Suprapubic skin (tissue), 4 donors: ENCODE results near the gene NPB. TPM values are rescaled to one million over a fixed set of nuclear protein-coding genes. Genes with fewer than 3 reads are reported as not detected.

ENCODE experiments used
- DNase-seq, 2 donors: peaks; one replicate each; pipeline ENCODE4 v3.0.0-alpha.2; 2019; ENCODE audit warnings: low spot score in 2 of 2
- H3K27ac ChIP-seq: fragments of 200-600 bp; sonication (generic); one replicate; pipeline ENCODE4 v1.5.1; 2019
- H3K27me3 ChIP-seq: fragments of 200-600 bp; sonication (generic); one replicate; pipeline ENCODE4 v1.5.1; 2019
- H3K36me3 ChIP-seq: fragments of 200-600 bp; sonication (generic); one replicate; pipeline ENCODE4 v1.5.1; 2019
- H3K4me1 ChIP-seq: fragments of 200-600 bp; sonication (generic); one replicate; pipeline ENCODE4 v1.5.1; 2019
- H3K4me3 ChIP-seq: fragments of 200-600 bp; sonication (generic); one replicate; pipeline ENCODE4 v1.5.1; 2019; ENCODE audit warnings: mild to moderate bottlenecking
- H3K9me3 ChIP-seq: fragments of 200-600 bp; sonication (generic); one replicate; pipeline ENCODE4 v1.5.1; 2019
- EP300 ChIP-seq: sonication (generic); formaldehyde crosslinking; IDR thresholded peaks from one replicate; pipeline ENCODE4 v1.6.1; 2017; ENCODE audit warnings: antibody characterized with exemption
- POLR2A ChIP-seq, 2 donors: fragments of 450-650 bp; IDR thresholded peaks; one replicate each; pipeline ENCODE4 v1.6.1; 2017; ENCODE audit warnings: antibody characterized with exemption in 2 of 2, mild to moderate bottlenecking in 2 of 2, moderate library complexity in 2 of 2
- POLR2AphosphoS5 ChIP-seq, 3 donors: sonication (generic); formaldehyde crosslinking; IDR thresholded peaks; one replicate each; pipeline ENCODE4 v1.6.1; 2017; ENCODE audit warnings: antibody characterized with exemption in 3 of 3
- WGBS: methylation state at CpG from one replicate; pipeline ENCODE4 v1.1.5; 2018; 5-methylcytosine and 5-hydroxymethylcytosine counted together
- total RNA-seq, 4 donors: library from RNA; depleted of rRNA; stranded (reverse); fragments of >200 nt; gene quantifications; one replicate each; pipeline ENCODE4 v1.1.0, GENCODE V29; 2016
- TF ChIP-seq, protein P1 (sequence below), 2 donors: fragments of 200-600 bp in 1 of 2; fragments of 450-650 bp in 1 of 2; sonication (generic) in 1 of 2; IDR thresholded peaks; one replicate each; pipeline ENCODE4 v1.5.1; 2016 to 2019; ENCODE audit warnings: antibody characterized with exemption in 2 of 2, mild to moderate bottlenecking in 1 of 2, moderate library complexity in 1 of 2

The NPB gene
- total RNA-seq, 4 donors from 2014 or later: 0.40 TPM; not detected in 3

DNA sequence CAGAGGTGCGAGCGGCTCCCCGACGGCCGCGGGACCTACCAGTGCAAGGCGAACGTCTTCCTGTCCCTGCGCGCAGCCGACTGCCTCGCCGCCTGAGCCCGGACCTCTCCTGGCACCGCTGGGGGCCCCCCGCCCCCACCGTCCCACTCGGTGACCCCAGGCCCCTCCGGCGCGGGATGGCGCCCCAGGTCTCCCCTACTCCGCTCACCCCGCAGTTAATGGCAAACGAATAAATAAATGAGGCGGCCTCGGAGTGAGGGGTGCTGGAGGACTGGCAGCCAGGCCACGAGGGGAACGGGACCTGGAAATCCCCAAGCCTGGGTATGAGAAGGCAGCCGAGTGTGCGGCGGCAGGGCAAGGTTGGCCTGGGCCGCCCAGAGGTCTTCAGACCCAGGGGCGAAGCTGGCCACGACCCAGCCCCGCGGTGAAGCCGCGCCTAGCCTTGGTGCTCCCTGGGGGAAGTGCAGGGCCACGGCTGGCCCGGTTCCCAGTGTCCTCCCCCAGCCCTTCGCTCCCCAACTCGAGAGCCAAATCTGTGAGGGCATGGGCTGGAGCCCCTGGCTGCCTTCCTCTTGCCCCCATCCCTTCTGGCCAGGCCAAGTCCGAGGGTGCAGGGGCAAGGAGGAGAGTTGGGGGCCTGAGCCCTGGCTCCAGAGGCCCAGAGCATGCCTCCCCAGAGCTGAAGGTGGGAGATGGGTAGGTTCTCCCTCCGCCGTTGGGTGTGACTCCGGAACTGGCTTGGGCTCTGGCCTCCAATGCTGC lies 796 bp downstream of the NPB start:
- no peak for DNase-seq
- peaks cover 17% of the 10 kb centered on the region for H3K4me1 ChIP-seq
- TF ChIP-seq POLR2A (IDR thresholded peaks at IDR 0.05): no peak
- no peak for TF ChIP-seq POLR2AphosphoS5 (IDR thresholded peaks at IDR 0.05)
- TF ChIP-seq, protein P1, sequence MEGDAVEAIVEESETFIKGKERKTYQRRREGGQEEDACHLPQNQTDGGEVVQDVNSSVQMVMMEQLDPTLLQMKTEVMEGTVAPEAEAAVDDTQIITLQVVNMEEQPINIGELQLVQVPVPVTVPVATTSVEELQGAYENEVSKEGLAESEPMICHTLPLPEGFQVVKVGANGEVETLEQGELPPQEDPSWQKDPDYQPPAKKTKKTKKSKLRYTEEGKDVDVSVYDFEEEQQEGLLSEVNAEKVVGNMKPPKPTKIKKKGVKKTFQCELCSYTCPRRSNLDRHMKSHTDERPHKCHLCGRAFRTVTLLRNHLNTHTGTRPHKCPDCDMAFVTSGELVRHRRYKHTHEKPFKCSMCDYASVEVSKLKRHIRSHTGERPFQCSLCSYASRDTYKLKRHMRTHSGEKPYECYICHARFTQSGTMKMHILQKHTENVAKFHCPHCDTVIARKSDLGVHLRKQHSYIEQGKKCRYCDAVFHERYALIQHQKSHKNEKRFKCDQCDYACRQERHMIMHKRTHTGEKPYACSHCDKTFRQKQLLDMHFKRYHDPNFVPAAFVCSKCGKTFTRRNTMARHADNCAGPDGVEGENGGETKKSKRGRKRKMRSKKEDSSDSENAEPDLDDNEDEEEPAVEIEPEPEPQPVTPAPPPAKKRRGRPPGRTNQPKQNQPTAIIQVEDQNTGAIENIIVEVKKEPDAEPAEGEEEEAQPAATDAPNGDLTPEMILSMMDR (IDR thresholded peaks at IDR 0.05): no peak
- no peak for TF ChIP-seq EP300
- no peaks in the 10 kb centered on the region for H3K9me3 ChIP-seq
- H3K4me3 ChIP-seq: peak overlapping the region; percentile 54
- WGBS: 47% methylated on average over 21 of the region's 47 CpGs
- no peak overlapping the region for H3K27ac ChIP-seq
- peaks cover 56% of the 10 kb centered on the region for H3K36me3 ChIP-seq
- no peaks in the 10 kb centered on the region for H3K27me3 ChIP-seq

DNA sequence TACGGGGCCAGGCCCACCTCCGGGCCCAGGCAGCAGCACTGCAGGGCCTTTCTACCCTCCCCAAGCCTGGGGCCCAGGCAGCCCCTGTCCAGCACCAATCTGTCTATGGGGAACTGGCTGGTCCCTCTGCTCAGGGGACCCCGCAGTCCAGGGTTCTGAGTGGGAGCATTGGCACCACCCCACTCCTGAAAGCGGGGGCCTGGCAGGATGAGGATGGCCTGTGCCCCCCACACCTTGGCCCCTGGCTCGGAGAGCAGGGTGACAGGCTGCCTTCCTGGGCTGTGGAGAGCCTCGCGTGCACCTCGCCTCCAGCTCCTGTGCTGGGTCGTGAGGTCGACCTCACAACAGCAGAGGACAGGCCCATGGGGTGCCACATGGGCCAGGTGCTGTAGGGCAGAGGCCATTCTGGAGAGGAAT lies 1.4 kb downstream of the NPB start:
- 95% methylated on average over 4 of the region's 10 CpGs for WGBS
- H3K27me3 ChIP-seq: no peaks in the 10 kb centered on the region
- no peak overlapping the region for H3K27ac ChIP-seq
- DNase-seq: no peak
- peaks cover 51% of the 10 kb centered on the region for H3K36me3 ChIP-seq
- peaks cover 17% of the 10 kb centered on the region for H3K4me1 ChIP-seq
- no peaks in the 10 kb centered on the region for H3K9me3 ChIP-seq
- H3K4me3 ChIP-seq: no peak overlapping the region
- TF ChIP-seq POLR2A (IDR thresholded peaks at IDR 0.05): no peak
- no peak for TF ChIP-seq EP300
- TF ChIP-seq, protein P1 (IDR thresholded peaks at IDR 0.05): no peak
- TF ChIP-seq POLR2AphosphoS5 (IDR thresholded peaks at IDR 0.05): no peak

DNA sequence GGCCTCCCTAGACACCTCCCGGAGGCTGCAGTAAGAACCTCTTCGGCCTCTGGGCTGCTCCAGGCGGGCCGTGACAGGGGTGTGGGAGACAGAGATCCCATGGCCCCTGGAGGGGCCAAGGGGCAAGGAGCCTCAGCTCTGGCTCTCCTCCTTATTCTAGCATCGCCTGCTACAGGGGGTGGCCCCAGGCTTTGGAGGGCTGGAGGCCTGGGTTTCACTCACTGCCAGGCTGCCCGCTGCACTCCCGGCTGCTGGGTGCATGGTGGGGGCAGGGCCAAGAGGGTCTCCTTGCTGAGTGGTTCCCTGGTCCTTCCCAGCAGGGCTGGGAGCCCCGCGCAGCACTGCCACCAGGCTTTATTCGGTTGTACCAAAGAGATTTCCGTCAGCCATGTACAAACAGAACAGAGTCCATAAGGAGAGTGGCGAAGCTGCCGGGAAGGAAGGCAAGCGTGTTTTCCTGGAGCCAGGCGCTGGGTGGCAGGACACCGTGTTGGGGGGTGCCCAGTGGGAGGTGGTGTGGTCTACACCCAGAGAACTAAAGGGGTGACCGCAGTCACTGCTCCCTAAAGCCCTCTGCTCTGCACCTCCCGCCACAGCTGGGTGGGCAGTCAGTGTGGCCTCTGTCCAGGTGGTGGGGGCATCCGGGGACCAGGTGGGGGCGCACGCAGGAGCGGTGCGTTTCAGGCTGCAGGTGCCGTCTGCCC lies 2.0 kb downstream of the NPB start:
- peaks cover 48% of the 10 kb centered on the region for H3K36me3 ChIP-seq
- TF ChIP-seq POLR2AphosphoS5 (IDR thresholded peaks at IDR 0.05): no peak
- TF ChIP-seq, protein P1 (IDR thresholded peaks at IDR 0.05): no peak
- no peak for TF ChIP-seq EP300
- TF ChIP-seq POLR2A (IDR thresholded peaks at IDR 0.05): no peak

GRCh38 chr17:81904600-81905423 lies 2.8 kb downstream of the NPB start:
- TF ChIP-seq POLR2AphosphoS5 (IDR thresholded peaks at IDR 0.05): no peak
- DNase-seq: no peak
- Histone ChIP-seq H3K36me3 (peaks cover 44% of the 10 kb centered on the region), H3K27me3 (no peaks in the 10 kb centered on the region), H3K27ac (no peak overlapping the region), H3K4me1 (peaks cover 20% of the 10 kb centered on the region), H3K4me3 (no peak overlapping the region), H3K9me3 (no peaks in the 10 kb centered on the region)
- WGBS: 93% methylated on average over 21 of the region's 28 CpGs

More for the DNA sequence above, 2.0 kb downstream of the NPB start:
- Histone ChIP-seq H3K27me3 (no peaks in the 10 kb centered on the region), H3K4me1 (peaks cover 17% of the 10 kb centered on the region), H3K4me3 (no peak overlapping the region), H3K27ac (no peak overlapping the region), H3K9me3 (no peaks in the 10 kb centered on the region)
- no peak for DNase-seq
- WGBS: 96% methylated on average over 14 of the region's 24 CpGs

- Histone ChIP-seq H3K36me3 (peaks cover 38% of the 10 kb centered on the region), H3K9me3 (no peaks in the 10 kb centered on the region), H3K4me3 (no peak overlapping the region), H3K27me3 (no peaks in the 10 kb centered on the region), H3K27ac (no peak overlapping the region), H3K4me1 (peaks cover 27% of the 10 kb centered on the region)
- no peak for TF ChIP-seq POLR2A (IDR thresholded peaks at IDR 0.05)
- TF ChIP-seq, protein P1 (IDR thresholded peaks at IDR 0.05): no peak
- TF ChIP-seq POLR2AphosphoS5 (IDR thresholded peaks at IDR 0.05): no peak
- no peak for TF ChIP-seq EP300
- DNase-seq: no peak
- WGBS: 92% methylated on average over 5 of the region's 16 CpGs
Measured at GRCh38 chr17:81905424-81905875, 3.4 kb downstream of the NPB start.
